GM18909 (cell line): ENCODE measurements around the gene RASA4.
"Not testable (repeated sequence)": the region's sequence is repeated elsewhere in the genome, so short reads cannot be mapped to it uniquely, and the experiment has no call there.

Experiments
- ATAC-seq: cut with Tn5 transposase; IDR thresholded peaks from one replicate; pipeline ENCODE4 v1.9.1; 2021; ENCODE audit warnings: mild to moderate bottlenecking; ENCODE audit not compliant: unreplicated experiment, poor library complexity

Gene RASA4

DNA sequence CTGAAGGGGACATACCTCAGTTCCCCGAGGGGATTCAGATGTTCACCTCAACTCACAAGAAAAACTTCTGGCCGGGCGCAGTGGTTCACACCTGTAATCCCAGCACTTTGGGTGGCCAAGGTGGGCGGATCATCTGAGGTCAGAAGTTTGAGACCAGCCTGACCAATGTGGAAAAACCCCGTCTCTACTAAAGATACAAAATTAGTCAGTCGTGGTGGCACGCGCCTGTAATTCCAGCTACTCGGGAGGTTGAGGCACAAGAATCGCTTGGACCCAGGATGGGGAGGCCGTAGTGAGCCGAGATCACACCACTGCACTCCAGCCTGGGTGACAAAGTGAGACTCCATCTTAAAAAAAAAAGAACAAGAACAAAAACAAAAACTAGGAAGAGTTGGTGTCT is 71.3 kb downstream of the RASA4 start:
- not testable (repeated sequence) for ATAC-seq

DNA sequence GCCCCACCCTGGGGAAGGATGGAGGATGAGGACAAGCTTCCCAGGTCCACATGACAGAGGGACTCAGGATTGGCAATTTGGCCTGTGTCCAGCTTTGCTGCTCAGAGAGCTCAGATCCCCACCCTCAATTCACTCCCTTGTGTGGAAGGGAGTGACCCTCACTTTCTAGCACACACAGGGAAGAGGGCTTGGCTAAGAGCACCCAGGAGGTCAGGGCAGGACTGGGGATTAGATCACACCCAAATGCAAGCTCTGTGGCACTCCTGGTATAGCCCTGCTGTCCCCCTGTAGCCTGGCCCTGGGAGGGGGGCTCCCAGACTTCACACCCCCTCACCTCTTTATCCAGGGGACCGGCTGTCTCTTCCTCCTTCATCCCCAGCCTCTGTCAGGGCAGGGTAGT is 72.2 kb downstream of the RASA4 start:
- ATAC-seq = not testable (repeated sequence)

DNA sequence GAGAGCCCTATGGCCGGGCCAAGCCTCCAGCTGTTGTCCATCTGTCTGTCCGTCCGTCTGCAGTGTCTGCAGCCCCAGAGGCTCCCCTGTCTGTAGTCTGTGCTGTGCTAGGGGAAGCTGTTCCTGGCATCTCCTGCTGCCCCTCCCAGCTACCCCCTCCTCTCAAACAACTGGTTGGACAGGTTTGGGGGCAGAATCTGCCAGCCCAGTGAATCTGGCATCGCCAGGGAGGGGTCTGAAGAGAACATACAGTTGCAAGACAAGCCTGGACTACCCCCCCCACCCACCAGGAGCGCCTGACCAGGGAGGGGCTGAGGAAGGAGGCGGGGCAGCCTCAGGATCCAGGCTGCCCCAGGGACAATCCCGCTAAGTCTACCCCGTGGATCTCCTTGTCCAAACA is 73.0 kb downstream of the RASA4 start, which contains the start of gene UPK3BL2:
Gene UPK3BL2, minus strand, starts transcription at position 101 of the 400 bp plus-strand sequence. Its CDS starts 60 bp downstream, at position 41.
- ATAC-seq = not testable (repeated sequence)

DNA sequence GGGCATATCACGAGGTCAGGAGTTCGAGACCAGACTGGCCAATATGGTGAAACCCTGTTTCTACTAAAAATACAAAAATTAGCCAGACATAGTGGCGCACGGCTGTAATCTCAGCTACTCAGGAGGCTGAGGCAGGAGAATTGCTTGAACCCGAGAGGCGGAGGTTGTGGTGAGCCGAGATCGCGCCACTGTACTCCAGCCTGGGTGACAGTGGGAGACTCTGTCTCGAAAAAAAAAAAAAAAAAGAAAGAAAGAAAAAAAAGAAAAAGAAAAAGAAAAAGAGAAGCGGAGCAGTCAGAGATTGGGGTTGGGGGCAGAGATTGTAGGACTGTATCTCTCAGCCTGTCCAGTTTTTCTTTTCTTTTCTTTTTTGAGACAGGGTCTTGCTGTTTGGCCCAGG is 73.8 kb downstream of the RASA4 start:
- not testable (repeated sequence) for ATAC-seq

DNA sequence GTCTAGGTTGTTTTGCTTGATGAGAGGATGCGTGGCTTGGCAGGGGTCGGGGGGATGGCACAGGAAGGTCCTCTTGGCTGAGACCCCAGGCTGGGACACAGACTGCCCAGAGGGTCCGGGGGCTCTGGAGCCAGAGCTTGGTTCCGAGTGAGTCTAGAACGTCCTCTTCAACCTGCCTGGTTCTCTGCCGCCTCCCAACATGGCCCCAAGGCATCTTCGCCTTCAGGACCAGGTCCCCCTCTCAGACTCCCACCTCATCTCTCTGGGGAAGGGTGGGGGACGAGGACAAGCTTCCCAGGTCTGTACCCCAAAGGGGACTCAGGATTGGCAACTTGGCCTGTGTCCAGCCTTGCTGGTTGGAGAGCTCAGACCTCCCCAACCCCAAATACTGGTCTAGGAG is 74.5 kb downstream of the RASA4 start:
- not testable (repeated sequence) for ATAC-seq

DNA sequence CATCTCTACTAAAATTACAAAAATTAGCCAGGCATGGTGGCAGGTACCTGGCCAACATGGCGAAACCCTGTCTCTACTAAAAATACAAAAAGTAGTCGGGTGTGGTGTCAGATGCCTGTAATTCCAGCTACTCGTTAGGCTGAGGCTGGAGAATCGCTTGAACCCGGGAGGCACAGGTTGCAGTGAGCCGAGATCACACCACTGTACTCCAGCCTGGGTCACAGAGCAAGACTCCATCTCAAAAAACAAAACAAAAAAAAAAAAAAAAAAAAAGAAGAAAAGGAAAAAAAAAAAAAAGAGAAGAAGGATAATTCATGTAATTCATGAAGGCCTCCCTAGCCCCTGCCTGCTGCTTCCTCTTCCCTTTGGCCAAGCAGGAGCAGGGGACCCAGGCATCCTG is 76.0 kb downstream of the RASA4 start:
- not testable (repeated sequence) for ATAC-seq

DNA sequence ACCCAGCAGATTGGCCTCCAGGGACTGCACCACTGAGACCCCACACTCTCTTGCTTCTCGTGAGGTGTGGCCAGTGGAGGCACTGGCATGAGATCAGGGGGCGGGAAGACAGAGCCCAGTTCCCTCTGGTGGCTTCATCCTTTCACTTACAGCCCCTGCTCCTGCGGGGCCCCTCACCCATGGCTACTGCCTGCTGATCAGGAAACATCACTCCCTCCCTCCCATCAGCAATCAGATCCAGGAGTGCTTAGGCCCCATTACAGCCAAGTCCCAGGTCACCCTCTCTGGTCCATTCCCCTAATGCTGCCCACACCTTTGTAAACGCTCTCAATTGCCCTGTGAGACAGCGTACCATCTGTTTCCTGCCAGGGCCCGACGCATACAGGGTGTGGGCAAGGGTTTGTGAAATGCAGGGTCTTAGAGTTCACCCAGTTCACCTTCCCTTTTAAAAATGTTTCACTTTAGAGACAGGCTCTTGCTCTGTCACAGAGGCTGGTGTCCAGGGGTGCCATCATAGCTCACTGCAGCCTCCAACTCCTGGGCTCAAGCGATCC is 81.4 kb downstream of the RASA4 start:
- not testable (repeated sequence) for ATAC-seq

DNA sequence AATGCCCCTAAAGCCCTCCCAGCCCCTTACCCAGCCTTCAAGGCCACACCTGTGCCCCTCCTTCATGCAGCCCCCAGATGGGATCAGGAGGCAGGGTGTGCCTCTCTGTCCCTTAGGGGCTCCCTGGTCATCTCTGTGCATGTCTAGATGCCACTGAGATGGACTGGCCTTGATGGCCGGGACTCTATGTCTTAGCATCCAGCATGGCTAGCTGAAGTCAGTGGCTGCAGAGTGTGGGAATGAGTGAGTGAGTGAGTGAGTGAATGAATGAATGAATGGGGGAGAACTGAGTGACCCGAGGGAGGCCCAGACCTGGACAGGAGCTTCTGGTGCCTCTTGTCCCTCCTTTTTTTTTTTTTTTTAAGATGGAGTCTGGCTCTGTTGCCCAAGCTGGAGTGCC is 84.4 kb downstream of the RASA4 start:
- ATAC-seq = not testable (repeated sequence)

DNA sequence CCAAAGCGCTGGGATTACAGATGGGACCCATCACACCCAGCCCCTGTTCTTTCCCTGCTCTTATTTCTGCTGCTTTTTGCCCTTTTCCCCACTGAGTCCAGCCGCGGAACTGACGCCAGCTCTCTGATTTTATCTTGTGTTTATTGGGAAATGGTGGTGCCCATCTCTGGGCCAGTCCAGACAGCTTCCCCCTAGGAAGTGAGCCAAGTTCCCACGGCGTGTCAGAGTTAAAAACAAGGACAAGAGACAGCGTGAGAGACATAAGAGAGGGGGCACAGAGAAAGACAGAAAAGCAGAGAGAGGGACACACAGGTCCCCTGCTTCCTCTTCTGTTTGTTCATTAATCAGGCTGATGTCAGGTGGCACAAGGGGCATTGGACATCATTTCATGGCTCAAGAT is 85.0 kb downstream of the RASA4 start:
- ATAC-seq = not testable (repeated sequence)

DNA sequence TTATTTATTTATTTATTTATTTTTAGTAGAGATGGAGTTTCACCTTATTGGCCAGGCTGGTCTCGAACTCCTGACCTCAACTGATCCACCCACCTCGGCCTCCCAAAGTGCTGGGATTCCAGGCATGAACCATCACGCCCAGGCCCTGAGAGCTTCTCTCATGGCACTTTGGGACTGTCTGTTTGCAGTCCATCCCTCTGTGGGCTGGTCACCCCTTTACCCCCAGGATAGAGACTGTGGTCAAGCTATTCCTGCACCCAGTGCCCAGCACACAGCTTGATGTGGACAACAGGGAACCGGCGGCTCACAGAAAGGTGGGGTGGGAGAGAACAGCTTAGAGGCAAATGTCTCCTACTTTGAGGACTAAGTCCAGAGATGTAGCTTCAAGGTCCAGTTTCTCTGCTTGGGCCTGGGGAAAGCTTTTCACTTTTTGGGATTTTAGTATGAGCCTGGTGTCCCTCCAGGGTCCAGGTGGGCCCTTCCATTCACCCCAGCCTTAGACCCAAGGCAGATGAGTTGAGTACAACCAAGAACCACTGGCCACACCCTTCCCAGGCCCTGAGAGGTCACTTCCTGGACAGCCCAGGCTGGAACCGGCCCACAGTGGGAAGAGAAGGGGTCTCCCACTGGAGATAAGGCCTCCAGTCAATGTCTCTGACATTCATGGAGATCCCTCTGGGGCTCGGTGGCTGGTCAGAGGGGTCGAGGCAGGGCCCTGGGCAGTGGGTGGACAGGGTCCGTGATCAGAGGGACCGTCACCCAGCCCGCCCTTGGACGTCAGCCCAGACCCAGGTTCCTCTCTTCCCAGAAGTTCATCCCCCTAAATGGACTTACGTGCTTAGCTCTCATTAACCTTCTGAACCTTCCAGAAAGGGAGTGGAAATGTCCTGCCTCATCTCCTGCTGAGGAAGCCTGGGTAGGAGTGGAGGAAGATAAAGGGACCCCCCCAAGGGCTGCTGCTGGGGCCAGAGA is 88.4 kb downstream of the RASA4 start:
- not testable (repeated sequence) for ATAC-seq

DNA sequence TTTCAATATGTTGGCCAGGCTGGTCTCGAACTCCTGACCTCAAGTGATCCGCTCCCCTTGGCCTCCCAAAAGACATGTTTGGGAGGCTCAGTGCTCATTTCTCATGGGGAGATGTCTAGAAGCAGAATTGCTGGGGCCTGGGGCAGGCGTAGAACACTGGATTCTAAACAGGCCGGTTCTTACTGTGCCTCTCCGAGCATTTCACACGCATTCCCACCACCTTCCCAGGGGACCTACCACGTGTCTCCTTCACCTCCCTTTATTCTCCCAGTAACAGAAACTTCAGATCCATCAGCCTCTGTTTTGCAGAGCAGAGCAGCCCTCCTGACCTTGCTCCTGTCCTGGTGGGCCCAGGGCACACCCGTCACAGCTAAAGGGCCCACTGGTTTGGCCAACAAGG is 89.4 kb downstream of the RASA4 start:
- ATAC-seq = not testable (repeated sequence)

DNA sequence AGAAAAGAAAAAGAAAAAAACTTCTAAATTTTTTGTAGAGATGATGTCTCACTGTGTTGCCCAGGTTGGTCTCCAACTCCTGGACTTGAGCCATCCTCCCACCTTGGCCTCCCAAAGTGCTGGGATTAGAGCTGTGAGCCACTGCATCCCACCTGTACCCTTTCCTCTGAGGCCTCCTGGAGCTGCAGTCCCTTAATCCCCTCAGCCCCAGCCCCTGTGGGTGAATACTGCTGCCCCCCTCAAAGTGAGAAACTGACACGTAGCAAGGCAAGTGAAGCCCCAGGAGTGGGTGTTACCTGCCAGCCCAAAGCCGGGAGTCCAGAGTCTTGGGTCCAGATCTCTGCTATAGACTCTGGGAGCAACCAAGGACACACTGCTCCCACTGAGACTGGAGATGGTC is 91.8 kb downstream of the RASA4 start:
- ATAC-seq = not testable (repeated sequence)
